ENCODE measurements around the gene CRABP1.

CRABP1 gene

GRCh38 chr15:78347586-78348543 is 7.7 kb downstream of the CRABP1 start:
- no peak for DNase-seq

- no peak for DNase-seq
Measured at GRCh38 chr15:78350058-78350457, 9.9 kb downstream of the CRABP1 start.

GRCh38 chr15:78351539-78351938 is 11.4 kb downstream of the CRABP1 start:
- no peak for DNase-seq

- DNase-seq, result peak; percentile 33
Measured at GRCh38 chr15:78353093-78353492, 12.9 kb downstream of the CRABP1 start.

- no peak for DNase-seq
Measured at GRCh38 chr15:78355177-78355576, 15.0 kb downstream of the CRABP1 start.

- DNase-seq, result no peak
Measured at GRCh38 chr15:78358102-78358870, 18.1 kb downstream of the CRABP1 start.

GRCh38 chr15:78359041-78359808 is 19.1 kb downstream of the CRABP1 start:
- no peak for DNase-seq

GRCh38 chr15:78360367-78360801 is 20.2 kb downstream of the CRABP1 start:
- no peak for DNase-seq

GRCh38 chr15:78360958-78361718 is 21.0 kb downstream of the CRABP1 start:
- no peak for DNase-seq

- no peak for DNase-seq
Measured at GRCh38 chr15:78361771-78362506, 21.8 kb downstream of the CRABP1 start.

GRCh38 chr15:78362716-78363380 is 22.7 kb downstream of the CRABP1 start:
- DNase-seq, result no peak

- DNase-seq, result no peak
Measured at GRCh38 chr15:78363381-78363734, 23.2 kb downstream of the CRABP1 start.

GRCh38 chr15:78364233-78364632 is 24.1 kb downstream of the CRABP1 start:
- DNase-seq, result no peak

GRCh38 chr15:78365917-78366316 is 25.8 kb downstream of the CRABP1 start:
- no peak for DNase-seq

- no peak for DNase-seq
Measured at GRCh38 chr15:78366342-78366741, 26.2 kb downstream of the CRABP1 start.

- no peak for DNase-seq
Measured at GRCh38 chr15:78368651-78369050, 28.5 kb downstream of the CRABP1 start.

- DNase-seq, result no peak
Measured at GRCh38 chr15:78369161-78369560, 29.0 kb downstream of the CRABP1 start.

- no peak for DNase-seq
Measured at GRCh38 chr15:78370013-78370412, 29.9 kb downstream of the CRABP1 start.

- no peak for DNase-seq
Measured at GRCh38 chr15:78372880-78373279, 32.7 kb downstream of the CRABP1 start.

- DNase-seq, result peak; percentile 24
Measured at GRCh38 chr15:78374436-78375393, 34.6 kb downstream of the CRABP1 start.
